Stimulated activated CD4-positive, alpha-beta T cell treated with anti-CD3 and anti-CD28 coated beads, Interleukin-1b, Interleukin-23, amount 100 ng/mL, for 1 hour (primary cell): ENCODE results near the gene PHF2.

Experiments
- DNase-seq, 2 donors: peaks; one replicate each; pipeline ENCODE4 v3.0.0-alpha.2; 2020; ENCODE audit warnings: low read depth in 2 of 2

Gene PHF2

GRCh38 chr9:93601063-93601462 is 24.7 kb downstream of the PHF2 start:
- no peak for DNase-seq

- no peak for DNase-seq
Measured at GRCh38 chr9:93601666-93602065, 25.3 kb downstream of the PHF2 start.

- DNase-seq, result no peak
Measured at GRCh38 chr9:93603011-93603410, 26.6 kb downstream of the PHF2 start.

DNA sequence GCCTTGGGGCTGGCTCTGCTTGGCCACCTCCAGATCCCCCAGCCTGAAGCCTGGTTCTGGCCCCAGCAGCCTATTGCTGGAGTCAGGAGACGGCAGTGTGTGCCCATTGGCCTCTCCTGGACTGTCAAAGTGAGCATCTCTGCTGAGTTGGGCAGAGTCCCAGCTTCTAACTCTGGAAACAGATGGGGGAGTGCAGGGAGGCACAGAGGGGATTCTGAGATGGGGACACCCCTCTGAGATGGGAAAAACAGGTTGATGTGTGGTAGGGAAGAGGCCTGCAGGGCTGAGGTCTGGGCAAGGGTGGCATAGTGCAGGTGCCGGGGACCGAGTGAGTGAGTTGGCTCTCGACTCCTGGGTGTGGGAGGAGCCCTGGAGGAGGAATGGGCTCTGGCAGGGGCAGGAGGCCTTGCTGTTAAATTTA is 27.5 kb downstream of the PHF2 start:
- DNase-seq, result no peak

GRCh38 chr9:93606187-93606586 is 29.8 kb downstream of the PHF2 start:
- DNase-seq, result no peak

GRCh38 chr9:93610206-93610605 is 33.8 kb downstream of the PHF2 start:
- DNase-seq, result no peak

GRCh38 chr9:93612052-93612795 is 35.8 kb downstream of the PHF2 start:
- DNase-seq, result no peak

DNA sequence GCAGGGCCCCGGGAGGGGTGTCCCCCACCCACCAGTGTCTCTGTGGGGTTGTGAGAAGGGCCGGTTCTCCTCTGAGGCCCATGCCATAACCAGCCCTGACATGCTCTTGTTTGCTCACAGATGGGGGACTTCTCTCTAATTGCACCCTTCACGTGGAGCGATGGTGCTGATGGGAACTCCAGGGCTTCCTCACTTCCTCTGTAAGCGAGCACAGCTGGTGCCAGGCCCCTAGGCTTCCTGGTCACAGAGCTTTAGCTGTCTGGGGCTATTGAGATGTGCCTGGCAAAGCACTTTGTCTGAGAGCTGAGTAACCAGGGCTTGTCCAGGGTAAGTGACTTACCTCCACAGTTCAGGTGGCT is 36.4 kb downstream of the PHF2 start:
- no peak for DNase-seq

DNA sequence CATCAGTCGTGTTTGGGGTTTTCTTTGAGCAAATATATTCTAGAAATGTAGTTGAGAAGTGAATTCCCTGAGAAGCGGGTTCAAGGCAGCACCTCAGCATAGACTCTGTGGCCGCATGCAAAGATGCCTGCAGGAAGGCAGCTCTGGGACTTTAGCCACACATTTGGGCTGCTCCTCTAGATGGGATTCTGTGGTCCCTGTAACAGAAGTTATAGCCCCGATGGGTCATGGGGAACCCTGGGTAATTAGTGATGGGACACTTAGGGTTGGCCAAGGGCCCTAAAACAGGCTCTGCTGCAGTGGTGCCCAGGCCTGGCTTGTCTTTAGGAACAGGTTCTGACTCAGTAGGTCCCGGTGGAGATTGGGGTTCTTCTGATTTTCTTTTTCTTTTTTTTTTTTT is 36.8 kb downstream of the PHF2 start:
- DNase-seq, result no peak

DNA sequence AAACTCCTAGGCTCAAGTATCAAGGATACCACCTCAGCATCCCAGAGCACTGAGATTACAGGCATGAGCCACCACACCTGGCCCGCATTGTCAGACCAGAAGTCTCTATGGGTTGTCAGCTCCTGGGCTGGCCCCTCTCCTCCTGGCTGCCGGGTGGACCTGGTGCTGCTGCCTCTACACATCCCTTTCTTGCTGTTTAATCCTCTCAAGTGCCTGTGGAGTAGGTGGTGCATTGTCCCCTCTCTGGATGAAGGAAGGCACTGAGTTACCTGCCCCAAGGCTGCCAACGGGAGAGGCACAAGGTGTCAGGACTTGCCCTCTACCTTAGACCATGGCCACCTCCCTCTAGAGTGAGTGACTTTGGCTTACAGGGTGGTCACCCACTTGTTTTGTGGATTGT is 37.4 kb downstream of the PHF2 start:
- no peak for DNase-seq

DNA sequence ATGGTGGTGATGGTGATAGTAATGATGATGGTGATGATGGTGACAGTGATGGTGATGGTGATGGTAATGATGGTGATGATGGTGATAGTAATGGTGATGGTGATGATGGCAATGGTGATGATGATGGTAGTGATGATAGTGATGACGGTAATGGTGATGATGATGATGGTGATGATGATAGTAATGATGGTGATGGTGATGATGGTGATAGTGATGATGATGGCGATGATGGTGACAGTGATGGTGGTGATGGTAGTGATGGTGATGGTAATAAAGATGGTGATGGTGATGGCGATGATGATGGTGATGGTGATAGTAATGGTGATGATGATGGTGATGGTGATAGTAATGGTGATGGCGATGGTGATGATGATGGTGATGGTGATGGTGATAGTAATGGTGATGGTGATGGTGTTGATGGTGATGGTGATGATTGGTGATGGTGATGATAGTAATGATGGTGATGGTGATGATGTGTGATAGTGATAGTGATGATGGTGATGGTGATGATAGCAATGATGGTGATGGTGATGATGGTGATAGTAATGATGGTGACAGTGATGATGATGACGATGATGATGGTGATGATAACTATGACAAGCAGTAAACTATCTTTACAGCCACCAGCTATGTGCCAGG is 38.6 kb downstream of the PHF2 start:
- no peak for DNase-seq

DNA sequence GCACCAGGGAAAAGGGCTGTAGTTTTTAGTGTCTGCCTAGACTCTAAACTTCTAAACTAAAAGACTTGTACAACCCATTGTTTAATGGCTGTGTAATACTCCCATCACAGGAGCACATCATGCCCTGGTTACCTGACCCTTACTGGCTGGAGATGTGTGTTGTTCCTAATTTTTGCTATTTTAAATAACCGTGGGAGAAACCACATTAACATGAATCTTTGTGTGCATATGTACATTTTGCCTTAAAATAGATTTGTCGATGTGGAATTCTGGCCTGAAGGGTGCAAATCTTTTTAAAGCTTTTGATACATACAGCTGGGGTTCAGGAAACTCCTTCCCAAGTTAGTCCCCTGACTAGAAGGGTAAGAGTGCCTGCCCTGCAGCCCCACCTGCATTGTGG is 39.7 kb downstream of the PHF2 start:
- DNase-seq, result no peak

DNA sequence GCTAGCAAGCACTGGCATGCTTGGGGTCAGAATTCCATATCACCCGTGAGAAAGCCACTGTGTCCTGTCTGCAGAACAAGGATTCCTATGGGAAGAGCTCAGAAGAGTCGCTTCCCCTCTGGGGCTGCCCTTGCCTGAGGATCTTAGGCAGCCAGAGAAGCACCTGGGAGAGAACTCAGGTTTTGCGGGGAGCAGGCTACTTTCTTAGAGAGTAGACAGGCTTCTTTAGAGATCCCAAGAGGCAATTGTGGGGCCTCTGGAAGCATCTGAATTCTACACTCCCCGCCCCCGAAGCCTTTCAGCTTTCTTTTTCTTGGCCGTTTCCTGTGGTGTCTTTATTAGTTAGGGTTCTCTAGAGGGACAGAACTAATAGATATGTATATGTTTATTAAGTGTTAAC is 40.9 kb downstream of the PHF2 start:
- DNase-seq, result no peak

DNA sequence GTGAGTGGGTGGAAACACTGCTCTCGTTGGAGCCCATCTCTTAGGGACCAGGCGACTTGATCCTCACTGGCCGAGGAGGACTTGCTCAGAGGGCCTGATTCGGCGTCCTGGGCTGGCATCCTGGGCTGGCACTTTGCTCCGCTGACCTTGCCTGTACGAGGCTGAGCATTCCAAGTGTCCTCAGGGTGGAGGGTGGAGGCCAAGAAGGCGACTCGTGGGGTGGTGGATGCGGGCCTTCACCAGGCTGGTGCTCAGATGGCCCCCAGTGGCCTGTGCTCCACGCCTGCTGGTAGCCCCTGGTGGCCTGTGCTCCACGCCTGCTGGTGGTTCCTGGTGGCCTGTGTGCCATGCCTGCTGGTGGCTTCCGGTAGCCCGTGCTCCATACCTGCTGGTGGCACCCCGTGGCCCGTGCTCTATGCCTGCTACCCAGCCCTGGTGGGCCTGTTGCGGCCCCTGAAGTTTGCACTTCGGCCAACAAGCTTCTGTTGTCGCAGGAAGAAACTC is 42.9 kb downstream of the PHF2 start:
- DNase-seq, result no peak

DNA sequence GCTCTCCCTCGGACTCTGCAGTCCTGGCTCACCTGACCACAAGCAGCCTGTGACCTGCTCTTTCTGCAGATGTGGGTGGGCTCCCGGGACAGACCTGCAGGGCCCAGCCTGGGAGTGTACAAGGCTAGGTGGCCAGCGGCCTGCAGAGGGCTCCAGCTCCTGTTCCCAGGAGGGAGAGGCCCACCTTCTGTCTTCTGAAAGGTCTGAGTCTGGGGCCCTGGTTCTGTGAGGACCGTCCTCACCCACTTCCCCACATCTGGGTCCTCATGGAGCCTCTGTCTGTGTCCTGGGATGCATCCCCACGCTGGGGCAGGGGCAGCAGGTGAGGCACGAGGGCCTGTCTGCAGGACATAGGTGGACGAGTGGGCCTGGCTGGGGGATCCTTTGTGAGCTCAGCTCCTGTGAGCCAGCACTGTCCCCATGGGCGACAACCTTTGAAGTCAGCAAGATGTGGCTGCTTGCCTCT is 43.7 kb downstream of the PHF2 start:
- DNase-seq, result no peak

GRCh38 chr9:93620881-93621820 is 44.8 kb downstream of the PHF2 start:
- no peak for DNase-seq

DNA sequence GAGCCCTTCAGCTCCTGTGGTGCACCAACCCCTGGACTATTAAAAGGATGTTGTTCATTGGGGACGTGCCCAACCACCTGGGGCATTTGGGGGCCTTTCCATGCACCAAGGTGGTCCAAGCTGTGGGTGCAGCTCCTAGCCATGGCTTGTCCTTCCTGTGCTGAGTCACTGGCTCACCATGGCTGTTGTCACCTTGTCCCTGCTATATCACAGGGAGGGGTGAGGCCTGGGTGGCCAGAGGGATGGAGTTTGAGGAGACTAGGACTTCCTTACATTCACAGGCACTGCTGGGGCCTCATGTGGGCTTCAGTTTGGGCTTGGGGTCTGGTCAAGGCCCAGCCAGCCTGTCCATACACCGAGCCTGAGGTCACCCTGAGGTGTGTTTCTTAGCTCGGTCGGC is 45.5 kb downstream of the PHF2 start:
- no peak for DNase-seq

- DNase-seq, result no peak
Measured at GRCh38 chr9:93622691-93623090, 46.3 kb downstream of the PHF2 start.

DNA sequence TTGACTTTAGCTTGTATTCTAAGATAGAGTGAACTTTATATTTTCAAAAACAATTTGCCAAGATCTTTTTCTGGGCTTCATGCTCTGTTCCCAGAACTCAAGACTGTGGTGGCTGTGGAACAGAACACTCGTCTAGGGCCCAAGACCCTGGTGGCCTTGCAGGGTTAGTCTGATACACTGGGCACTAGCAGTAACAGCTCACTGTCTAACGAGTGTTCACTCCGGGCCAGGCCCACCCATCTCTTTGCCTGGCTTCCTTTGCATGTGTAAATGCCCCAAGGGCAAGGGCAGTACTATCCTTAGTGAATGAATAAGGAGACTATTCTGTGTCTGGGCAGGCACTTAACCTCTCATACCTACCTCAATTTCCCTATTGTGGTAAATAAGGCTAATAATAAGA is 47.4 kb downstream of the PHF2 start:
- DNase-seq, result no peak

- DNase-seq, result no peak
Measured at GRCh38 chr9:93624431-93624834, 48.0 kb downstream of the PHF2 start.

GRCh38 chr9:93624977-93625376 is 48.6 kb downstream of the PHF2 start:
- DNase-seq, result no peak

- no peak for DNase-seq
Measured at GRCh38 chr9:93629920-93630319, 53.5 kb downstream of the PHF2 start.
